Gastrocnemius medialis (tissue), 4 donors: Measurements from ENCODE around the gene PDIA4. TPM values are rescaled to one million over a fixed set of nuclear protein-coding genes. Genes with fewer than 3 reads are reported as not detected.

ENCODE experiments used
- ATAC-seq, 2 donors: fragments of 150-250 bp; one replicate each; pipeline ENCODE4 v1.9.1; 2016
- DNase-seq, 2 donors: peaks; one replicate each; pipeline ENCODE4 v3.0.0-alpha.2; 2019
- H3K27ac ChIP-seq, 4 donors: fragments of 200-600 bp; sonication (generic); 1 replicate in 1 of 4; 2 replicates in 3 of 4; pipeline ENCODE4 v1.5.1; 2016 to 2018; ENCODE audit warnings: mild to moderate bottlenecking in 2 of 4, moderate library complexity in 1 of 4
- H3K27me3 ChIP-seq, 3 donors: fragments of 200-600 bp; sonication (generic) in 2 of 3; 1 replicate in 1 of 3; 2 replicates in 2 of 3; pipeline versions ENCODE4 v1.5.1 to v1.6.0; 2016 to 2019; ENCODE audit warnings: mild to moderate bottlenecking in 1 of 3, moderate library complexity in 1 of 3
- H3K36me3 ChIP-seq, 2 donors: fragments of 200-600 bp; sonication (generic) in 1 of 2; one replicate each; pipeline ENCODE4 v1.5.1; 2017 to 2018
- H3K4me1 ChIP-seq, 2 donors: fragments of 200-600 bp; sonication (generic) in 1 of 2; one replicate each; pipeline ENCODE4 v1.5.1; 2016 to 2017; ENCODE audit warnings: mild to moderate bottlenecking in 2 of 2
- H3K4me3 ChIP-seq, 4 donors: fragments of 200-600 bp; sonication (generic) in 3 of 4; 1 replicate in 1 of 4; 2 replicates in 3 of 4; pipeline ENCODE4 v1.5.1; 2016 to 2019; ENCODE audit warnings: mild to moderate bottlenecking in 2 of 4
- H3K9me3 ChIP-seq, 3 donors: fragments of 200-600 bp; sonication (generic) in 2 of 3; 1 replicate in 1 of 3; 2 replicates in 2 of 3; pipeline ENCODE4 v1.5.1; 2016 to 2019
- POLR2A ChIP-seq, 2 donors: fragments of 450-650 bp; IDR thresholded peaks; one replicate each; pipeline ENCODE4 v1.6.1; 2017; ENCODE audit warnings: antibody characterized with exemption in 2 of 2, mild to moderate bottlenecking in 2 of 2, moderate library complexity in 2 of 2
- in situ Hi-C, 4 donors: fragments of 200-750 bp; cut with MboI; loops; one replicate each; pipeline versions ENCODE4 v1.15.0 to v1.8.0; 2017; ENCODE audit warnings: low sequenced_read_pairs in 4 of 4
- intact Hi-C: fragments of 100-400 bp; cut with DNase I; formaldehyde crosslinking; loops from one replicate; pipeline ENCODE4 v1.15.1; 2023; ENCODE audit warnings: low total_unique reads
- total RNA-seq, 4 donors: library from RNA; depleted of rRNA; stranded (reverse); fragments of >200 nt; gene quantifications; one replicate each; pipeline versions ENCODE4 v1.1.0 to v1.2.3, GENCODE V29; 2016
- TF ChIP-seq, protein P1 (sequence below), 5 experiments: fragments of 450-650 bp in 3 of 5; fragments of 200-600 bp in 2 of 5; sonication (generic) in 2 of 5; IDR thresholded peaks in 4 of 5; conservative IDR thresholded peaks in 1 of 5; 1 replicate in 4 of 5; 2 replicates in 1 of 5; pipeline ENCODE4 v1.5.1; 2016 to 2019; ENCODE audit warnings: antibody characterized with exemption in 5 of 5, mild to moderate bottlenecking in 3 of 5, moderate library complexity in 3 of 5

The PDIA4 gene
- total RNA-seq, 4 donors from 2014 or later: 10.8 to 19.6 (median 14.2) TPM

DNA sequence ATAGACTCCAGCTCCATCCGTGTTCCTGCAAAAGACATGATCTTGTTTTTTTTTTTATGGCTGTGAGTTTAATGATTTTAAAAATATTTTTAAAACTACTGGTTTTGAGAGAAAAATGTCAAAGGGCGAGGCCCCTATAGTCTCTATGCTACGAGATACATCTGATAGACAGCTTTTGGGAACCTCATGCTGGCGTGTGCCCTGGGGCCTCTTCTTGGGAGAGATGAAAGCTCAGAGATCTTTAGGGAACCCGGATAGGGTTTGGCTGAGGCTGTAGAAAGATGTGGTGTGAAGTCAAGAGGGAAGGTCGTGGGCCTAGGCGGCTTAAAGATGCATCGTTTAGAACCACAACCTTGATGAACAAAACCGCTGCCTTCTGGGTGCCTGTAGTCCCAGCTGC, 70.2 kb downstream of the PDIA4 start:
- no peaks in the 10 kb centered on the region for H3K9me3 ChIP-seq
- no peak overlapping the region for H3K4me3 ChIP-seq
- in situ Hi-C loops (loop anchor here in 2 of 4 donors (25.0 kb wide), 2 partner anchors 96 to 246 kb away; no protein-coding TSS in a partner anchor), intact Hi-C loops (no loop called here)
- no peak for DNase-seq
- H3K27me3 ChIP-seq: no peaks in the 10 kb centered on the region
- no peak for ATAC-seq
- H3K4me1 ChIP-seq: peaks cover 3 to 4% of the 10 kb centered on the region in 2 donors
- H3K36me3 ChIP-seq: no peaks in the 10 kb centered on the region
- TF ChIP-seq, protein P1, sequence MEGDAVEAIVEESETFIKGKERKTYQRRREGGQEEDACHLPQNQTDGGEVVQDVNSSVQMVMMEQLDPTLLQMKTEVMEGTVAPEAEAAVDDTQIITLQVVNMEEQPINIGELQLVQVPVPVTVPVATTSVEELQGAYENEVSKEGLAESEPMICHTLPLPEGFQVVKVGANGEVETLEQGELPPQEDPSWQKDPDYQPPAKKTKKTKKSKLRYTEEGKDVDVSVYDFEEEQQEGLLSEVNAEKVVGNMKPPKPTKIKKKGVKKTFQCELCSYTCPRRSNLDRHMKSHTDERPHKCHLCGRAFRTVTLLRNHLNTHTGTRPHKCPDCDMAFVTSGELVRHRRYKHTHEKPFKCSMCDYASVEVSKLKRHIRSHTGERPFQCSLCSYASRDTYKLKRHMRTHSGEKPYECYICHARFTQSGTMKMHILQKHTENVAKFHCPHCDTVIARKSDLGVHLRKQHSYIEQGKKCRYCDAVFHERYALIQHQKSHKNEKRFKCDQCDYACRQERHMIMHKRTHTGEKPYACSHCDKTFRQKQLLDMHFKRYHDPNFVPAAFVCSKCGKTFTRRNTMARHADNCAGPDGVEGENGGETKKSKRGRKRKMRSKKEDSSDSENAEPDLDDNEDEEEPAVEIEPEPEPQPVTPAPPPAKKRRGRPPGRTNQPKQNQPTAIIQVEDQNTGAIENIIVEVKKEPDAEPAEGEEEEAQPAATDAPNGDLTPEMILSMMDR (IDR thresholded peaks at IDR 0.05 in 4 of 5, conservative IDR thresholded peaks at IDR 0.05 in 1 of 5): no peak
- no peak for TF ChIP-seq POLR2A (IDR thresholded peaks at IDR 0.05)
- no peak overlapping the region for H3K27ac ChIP-seq

DNA sequence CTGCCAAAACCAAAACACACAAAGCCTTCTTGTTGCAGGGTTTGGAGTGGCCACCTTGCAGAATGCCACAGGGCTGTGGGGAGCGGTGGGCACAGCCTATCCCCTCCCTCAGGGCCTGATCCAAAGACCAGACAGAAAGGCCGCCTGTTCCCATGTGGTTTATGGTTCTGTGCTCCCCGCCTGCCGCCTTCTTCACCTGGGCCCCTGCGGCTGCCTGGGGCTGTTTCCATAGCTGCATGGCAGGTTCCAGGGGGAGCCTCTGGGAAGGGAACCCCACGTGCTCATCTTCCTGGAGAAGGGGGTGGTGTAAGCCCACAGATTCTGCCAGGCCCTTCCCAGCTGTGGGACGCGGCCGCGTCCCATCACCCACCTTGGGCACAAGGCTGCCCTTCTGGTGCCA, 73.5 kb downstream of the PDIA4 start:
- Histone ChIP-seq H3K9me3 (no peaks in the 10 kb centered on the region), H3K4me3 (no peak overlapping the region), H3K36me3 (no peaks in the 10 kb centered on the region), H3K27ac (no peak overlapping the region), H3K27me3 (no peaks in the 10 kb centered on the region), H3K4me1 (no peaks in the 10 kb centered on the region)
- in situ Hi-C loops: loop anchor here in 2 of 4 donors (25.0 kb wide), 2 partner anchors 92 to 242 kb away; no protein-coding TSS in a partner anchor
- ATAC-seq (no peak), DNase-seq (no peak)
- intact Hi-C loops: no loop called here
- TF ChIP-seq, protein P1 (IDR thresholded peaks at IDR 0.05 in 4 of 5, conservative IDR thresholded peaks at IDR 0.05 in 1 of 5): no peak
- TF ChIP-seq POLR2A (IDR thresholded peaks at IDR 0.05): no peak

DNA sequence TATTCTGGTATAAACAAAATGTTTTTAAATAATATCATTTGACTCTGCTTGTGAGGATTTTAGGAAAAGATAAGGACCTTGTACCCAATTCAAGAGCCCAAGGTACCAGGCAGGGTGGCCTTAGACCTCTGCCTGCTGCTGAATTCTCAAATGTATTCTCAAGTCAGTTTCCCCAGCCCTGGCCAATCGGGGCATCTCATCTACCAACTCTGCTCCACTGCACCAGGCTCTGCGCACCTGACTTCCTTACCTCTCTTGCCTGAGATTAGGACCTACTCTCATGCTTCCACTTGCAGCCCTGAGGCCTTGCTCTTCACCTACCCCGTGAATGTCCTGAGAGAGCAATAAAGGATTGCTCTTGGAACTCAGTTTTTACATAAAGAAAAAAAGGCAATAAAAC, 74.6 kb downstream of the PDIA4 start:
- intact Hi-C loops (no loop called here), in situ Hi-C loops (loop anchor here in 2 of 4 donors (25.0 kb wide), 2 partner anchors 91 to 241 kb away; no protein-coding TSS in a partner anchor)
- TF ChIP-seq POLR2A (IDR thresholded peaks at IDR 0.05): no peak
- TF ChIP-seq, protein P1 (IDR thresholded peaks at IDR 0.05 in 4 of 5, conservative IDR thresholded peaks at IDR 0.05 in 1 of 5): no peak
- ATAC-seq: no peak
- Histone ChIP-seq H3K4me3 (no peak overlapping the region), H3K9me3 (no peaks in the 10 kb centered on the region), H3K36me3 (no peaks in the 10 kb centered on the region), H3K27ac (no peak overlapping the region), H3K4me1 (no peaks in the 10 kb centered on the region), H3K27me3 (no peaks in the 10 kb centered on the region)
- no peak for DNase-seq

Other genes starting within 250 kb of the PDIA4 start
- gene EZH2, start 144.2 kb downstream of the PDIA4 start, total RNA-seq: 1 to 10 TPM; 1.0 to 3.7 (median 1.7) TPM
- gene ZNF786, start 62.2 kb upstream of the PDIA4 start, total RNA-seq: 1 to 10 TPM; 1.9 to 6.1 (median 2.7) TPM
- gene ZNF425, start 97.8 kb upstream of the PDIA4 start, total RNA-seq: 1 to 10 TPM; 1.2 to 3.2 (median 1.5) TPM
- 10 to 100 TPM; 12.8 to 19.9 (median 15.0) TPM for gene ZNF398, start 118.9 kb upstream of the PDIA4 start, total RNA-seq
- 10 to 100 TPM; 16.8 to 24.1 (median 23.0) TPM for gene ZNF282, start 167.0 kb upstream of the PDIA4 start, total RNA-seq
- 1 to 10 TPM; 3.7 to 7.5 (median 4.7) TPM for gene ZNF212, start 211.1 kb upstream of the PDIA4 start, total RNA-seq
- 1 to 10 TPM; 3.4 to 7.1 (median 5.5) TPM for gene ZNF783, start 233.7 kb upstream of the PDIA4 start, total RNA-seq